Osteocyte (in vitro differentiated cells): ENCODE measurements around the gene NGB. TPM values are rescaled to one million over a fixed set of nuclear protein-coding genes. Genes with fewer than 3 reads are reported as not detected.

Experiments used
- DNase-seq: peaks from one replicate; pipeline ENCODE4 v3.0.0; 2021; ENCODE audit warnings: mixed read lengths; ENCODE audit not compliant: unreplicated experiment; ENCODE audit errors: extremely low spot score
- H3K27ac Mint-ChIP-seq: one replicate; pipeline ENCODE4 v1.8.0; 2021; ENCODE audit warnings: mild to moderate bottlenecking, mixed read lengths; ENCODE audit not compliant: unreplicated experiment
- H3K27me3 Mint-ChIP-seq: one replicate; pipeline ENCODE4 v1.8.0; 2021; ENCODE audit warnings: mixed read lengths; ENCODE audit not compliant: unreplicated experiment
- H3K36me3 Mint-ChIP-seq: one replicate; pipeline ENCODE4 v1.8.0; 2021; ENCODE audit warnings: mixed read lengths; ENCODE audit not compliant: unreplicated experiment
- H3K4me1 Mint-ChIP-seq: one replicate; pipeline ENCODE4 v1.8.0; 2021; ENCODE audit warnings: mixed read lengths; ENCODE audit not compliant: unreplicated experiment
- H3K4me3 Mint-ChIP-seq: one replicate; pipeline ENCODE4 v1.8.0; 2021; ENCODE audit warnings: mild to moderate bottlenecking, moderate library complexity, mixed read lengths; ENCODE audit not compliant: unreplicated experiment
- H3K9me3 Mint-ChIP-seq: one replicate; pipeline ENCODE4 v1.8.0; 2021; ENCODE audit warnings: mixed read lengths; ENCODE audit not compliant: unreplicated experiment
- total RNA-seq: library from RNA; stranded (reverse); gene quantifications from 2 replicates; pipeline ENCODE4 v1.2.1, GENCODE V29; 2021
- TF ChIP-seq, protein P1 (sequence below): fragments of 200-600 bp; sonication (generic); IDR thresholded peaks from 2 replicates; pipeline ENCODE4 v1.5.0; 2021; ENCODE audit warnings: antibody characterized with exemption, mild to moderate bottlenecking, moderate library complexity

The NGB gene
- total RNA-seq, 1 donor from 2014 or later = not detected

- TF ChIP-seq, protein P1, sequence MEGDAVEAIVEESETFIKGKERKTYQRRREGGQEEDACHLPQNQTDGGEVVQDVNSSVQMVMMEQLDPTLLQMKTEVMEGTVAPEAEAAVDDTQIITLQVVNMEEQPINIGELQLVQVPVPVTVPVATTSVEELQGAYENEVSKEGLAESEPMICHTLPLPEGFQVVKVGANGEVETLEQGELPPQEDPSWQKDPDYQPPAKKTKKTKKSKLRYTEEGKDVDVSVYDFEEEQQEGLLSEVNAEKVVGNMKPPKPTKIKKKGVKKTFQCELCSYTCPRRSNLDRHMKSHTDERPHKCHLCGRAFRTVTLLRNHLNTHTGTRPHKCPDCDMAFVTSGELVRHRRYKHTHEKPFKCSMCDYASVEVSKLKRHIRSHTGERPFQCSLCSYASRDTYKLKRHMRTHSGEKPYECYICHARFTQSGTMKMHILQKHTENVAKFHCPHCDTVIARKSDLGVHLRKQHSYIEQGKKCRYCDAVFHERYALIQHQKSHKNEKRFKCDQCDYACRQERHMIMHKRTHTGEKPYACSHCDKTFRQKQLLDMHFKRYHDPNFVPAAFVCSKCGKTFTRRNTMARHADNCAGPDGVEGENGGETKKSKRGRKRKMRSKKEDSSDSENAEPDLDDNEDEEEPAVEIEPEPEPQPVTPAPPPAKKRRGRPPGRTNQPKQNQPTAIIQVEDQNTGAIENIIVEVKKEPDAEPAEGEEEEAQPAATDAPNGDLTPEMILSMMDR = no peak
- Mint-ChIP-seq H3K27ac (no peak overlapping the region), H3K4me1 (no peaks in the 10 kb centered on the region), H3K9me3 (no peaks in the 10 kb centered on the region), H3K27me3 (peaks cover 15% of the 10 kb centered on the region), H3K36me3 (no peaks in the 10 kb centered on the region), H3K4me3 (no peak overlapping the region)
- DNase-seq = no peak
These were observed 11.8 kb downstream of the NGB start for GRCh38 chr14:77259025-77259715.

DNA sequence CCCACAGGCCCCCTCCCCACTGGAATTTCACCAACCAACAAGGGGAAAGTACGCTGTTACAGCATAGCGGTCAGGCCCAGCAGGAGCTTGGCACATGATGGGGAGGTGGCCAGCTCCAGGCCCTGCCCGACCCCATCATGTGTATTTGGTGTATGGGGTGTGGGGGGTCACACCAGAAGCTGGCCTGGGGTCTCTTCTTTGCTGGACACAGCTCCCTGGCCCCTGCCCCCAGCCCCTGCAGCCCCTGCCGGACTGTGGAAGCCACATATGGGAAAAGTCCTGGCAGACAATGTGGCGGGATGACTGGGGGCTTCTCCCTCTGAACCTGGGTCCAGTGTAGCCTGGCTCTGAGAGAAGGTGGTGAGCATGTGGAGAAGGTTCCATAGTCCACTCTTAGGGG lies 12.4 kb downstream of the NGB start:
- H3K9me3 Mint-ChIP-seq = no peaks in the 10 kb centered on the region
- no peak overlapping the region for H3K4me3 Mint-ChIP-seq
- H3K27me3 Mint-ChIP-seq = peaks cover 10% of the 10 kb centered on the region
- H3K36me3 Mint-ChIP-seq = no peaks in the 10 kb centered on the region
- no peaks in the 10 kb centered on the region for H3K4me1 Mint-ChIP-seq
- H3K27ac Mint-ChIP-seq = no peak overlapping the region
- DNase-seq = no peak
- TF ChIP-seq, protein P1 = no peak

GRCh38 chr14:77257700-77258099 lies 13.3 kb downstream of the NGB start:
- no peaks in the 10 kb centered on the region for H3K36me3 Mint-ChIP-seq
- no peak overlapping the region for H3K27ac Mint-ChIP-seq
- TF ChIP-seq, protein P1 = no peak
- no peaks in the 10 kb centered on the region for H3K9me3 Mint-ChIP-seq
- no peak for DNase-seq
- no peak overlapping the region for H3K4me3 Mint-ChIP-seq
- H3K27me3 Mint-ChIP-seq = peaks cover 6% of the 10 kb centered on the region
- H3K4me1 Mint-ChIP-seq = no peaks in the 10 kb centered on the region

DNA sequence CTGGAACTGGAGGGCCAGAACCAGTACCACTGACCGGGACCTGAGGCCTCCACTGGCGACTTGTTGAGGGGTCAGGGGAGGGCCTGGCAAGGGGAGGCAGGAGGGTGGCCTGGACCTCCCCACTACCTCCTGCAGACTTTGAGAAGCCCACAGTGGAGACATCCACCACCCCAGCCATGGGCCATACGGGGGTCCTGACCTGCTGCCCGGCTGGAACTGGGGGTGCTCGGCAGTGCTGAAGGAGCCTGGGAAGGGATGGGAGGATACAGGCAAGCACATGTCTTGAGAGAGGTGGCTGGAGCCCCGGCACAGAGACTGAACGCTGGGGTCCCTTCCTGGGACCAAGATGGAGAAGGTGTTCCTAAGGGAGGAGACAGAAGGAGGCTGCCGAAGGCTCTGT lies 14.3 kb downstream of the NGB start:
- no peaks in the 10 kb centered on the region for H3K9me3 Mint-ChIP-seq

More for the DNA sequence above, 14.3 kb downstream of the NGB start:
- Mint-ChIP-seq H3K4me1 (no peaks in the 10 kb centered on the region), H3K27me3 (peaks cover 5% of the 10 kb centered on the region), H3K36me3 (no peaks in the 10 kb centered on the region), H3K27ac (no peak overlapping the region), H3K4me3 (no peak overlapping the region)
- no peak for DNase-seq
- TF ChIP-seq, protein P1 = no peak
